Right lobe of liver (tissue), 6 donors: ENCODE results near the gene CELSR1. TPM values are rescaled to one million over a fixed set of nuclear protein-coding genes. Genes with fewer than 3 reads are reported as not detected.

Experiments used
- ATAC-seq, 4 donors: fragments of 200-7000 bp; cut with Tn5 transposase; one replicate each; pipeline ENCODE4 v1.9.1; 2020; ENCODE audit warnings: mild to moderate bottlenecking in 4 of 4, moderate library complexity in 4 of 4
- DNase-seq, 3 donors: peaks; one replicate each; pipeline ENCODE4 v3.0.0-alpha.2; 2020
- H3K27ac ChIP-seq, 3 donors: fragments of 200-600 bp; one replicate each; pipeline ENCODE4 v1.8.0; 2022
- H3K27me3 ChIP-seq, 2 donors: fragments of 200-600 bp; one replicate each; pipeline ENCODE4 v1.8.0; 2022
- H3K36me3 ChIP-seq, 4 donors: fragments of 200-600 bp; sonication (generic) in 1 of 4; one replicate each; pipeline versions ENCODE4 v1.5.1 to v1.8.0; 2017 to 2022; ENCODE audit warnings: control low read depth in 1 of 4
- H3K4me1 ChIP-seq, 4 donors: fragments of 200-600 bp; sonication (generic) in 1 of 4; one replicate each; pipeline versions ENCODE4 v1.5.1 to v1.8.0; 2017 to 2022; ENCODE audit warnings: control low read depth in 1 of 4
- H3K4me3 ChIP-seq, 3 donors: fragments of 200-600 bp; one replicate each; pipeline ENCODE4 v1.8.0; 2022
- H3K9me3 ChIP-seq, 4 donors: fragments of 200-600 bp; sonication (generic) in 1 of 4; one replicate each; pipeline versions ENCODE4 v1.5.1 to v1.8.0; 2017 to 2022; ENCODE audit warnings: control low read depth in 1 of 4
- POLR2A ChIP-seq: fragments of 450-650 bp; IDR thresholded peaks from one replicate; pipeline ENCODE4 v1.6.1; 2017; ENCODE audit warnings: antibody characterized with exemption, mild to moderate bottlenecking
- WGBS: methylation state at CpG from one replicate; pipeline ENCODE4 v1.1.6; 2018; ENCODE audit warnings: low coverage, low lambda C conversion rate; ENCODE audit not compliant: insufficient coverage; ENCODE audit errors: missing lambda C conversion rate; 5-methylcytosine and 5-hydroxymethylcytosine counted together
- intact Hi-C, 2 donors: fragments of 100-400 bp; cut with DNase I; formaldehyde crosslinking; loops; one replicate each; pipeline versions ENCODE4 v1.11.2 to v1.14.1; 2022
- total RNA-seq, 6 experiments: library from RNA; depleted of rRNA in 2 of 6; stranded (reverse); fragments of >200 nt in 2 of 6; fragmentation: NEBNext Ultra II Directional in 3 of 6; extraction: Animal tissue kit (Norgen Biotek cat#: 25700) in 3 of 6; gene quantifications; one replicate each; pipeline versions ENCODE4 v1.1.0 to v1.2.4, GENCODE V29; 2016 to 2023
- TF ChIP-seq, protein P1 (sequence below), 4 donors: fragments of 200-600 bp in 3 of 4; fragments of 450-650 bp in 1 of 4; IDR thresholded peaks; one replicate each; pipeline versions ENCODE4 v1.5.1 to v1.8.0; 2016 to 2022; ENCODE audit warnings: antibody characterized with exemption in 4 of 4, mild to moderate bottlenecking in 2 of 4
- donor health status: DM: no; HTN: yes; CAD: no.
- donor health status: DM: no; HTN: no; CAD: no.
- donor health status: DM: no; HTN: no; CAD: no.
- donor health status: DM: no; HTN: yes; CAD: no.
- donor health status: DM: no; HTN: yes; CAD: no.

The CELSR1 gene
- total RNA-seq, 6 experiments from 2014 or later = 2.9 to 8.2 (median 5.0) TPM

DNA sequence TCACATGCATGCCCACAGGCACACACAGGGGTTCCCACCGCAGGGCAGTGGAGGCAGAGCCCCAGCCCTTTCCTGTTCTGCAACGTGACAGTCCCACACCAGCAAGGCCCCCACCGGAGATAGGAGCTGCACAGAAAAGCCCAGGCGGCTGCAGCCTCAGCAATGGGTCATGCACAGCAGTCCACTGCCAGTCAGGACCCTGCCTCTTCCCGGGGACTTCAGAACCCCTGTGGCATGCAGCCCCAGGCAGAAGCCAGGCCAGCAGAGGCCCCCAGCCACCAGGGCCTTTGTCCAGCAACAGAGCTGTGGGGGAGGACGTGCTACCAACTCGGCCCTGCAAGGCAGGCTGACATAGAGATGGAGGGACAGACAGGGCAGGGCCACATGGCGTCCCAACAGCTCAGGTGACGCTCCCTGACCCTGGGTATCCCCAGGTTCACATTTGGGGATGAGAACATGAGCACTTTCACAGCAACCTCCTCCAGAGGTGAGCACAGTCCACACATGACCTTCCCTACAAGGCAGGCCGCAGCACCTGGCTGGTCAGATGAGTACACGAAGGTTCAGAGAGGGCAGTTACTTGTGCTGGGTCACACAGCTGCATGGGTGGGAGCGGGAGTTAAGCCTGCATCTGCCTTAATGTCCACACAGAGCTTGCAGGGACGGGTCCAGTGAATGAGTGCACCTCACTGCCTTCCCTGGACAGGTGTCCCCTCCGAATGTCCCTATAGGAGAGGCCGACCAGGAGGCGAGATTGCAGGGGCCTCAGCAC lies 87.3 kb downstream of the CELSR1 start:
- no peak overlapping the region for H3K4me3 ChIP-seq
- no peaks in the 10 kb centered on the region for H3K27me3 ChIP-seq
- DNase-seq (no peak), ATAC-seq (no peak)
- intact Hi-C loops = no loop called here
- H3K36me3 ChIP-seq = no peaks in the 10 kb centered on the region
- no peaks in the 10 kb centered on the region for H3K9me3 ChIP-seq
- peaks cover 0 to 12% (median 3%) of the 10 kb centered on the region in 4 donors for H3K4me1 ChIP-seq
- 81% methylated on average over 3 of the region's 16 CpGs for WGBS
- H3K27ac ChIP-seq = no peak overlapping the region
- TF ChIP-seq POLR2A = no peak
- TF ChIP-seq, protein P1, sequence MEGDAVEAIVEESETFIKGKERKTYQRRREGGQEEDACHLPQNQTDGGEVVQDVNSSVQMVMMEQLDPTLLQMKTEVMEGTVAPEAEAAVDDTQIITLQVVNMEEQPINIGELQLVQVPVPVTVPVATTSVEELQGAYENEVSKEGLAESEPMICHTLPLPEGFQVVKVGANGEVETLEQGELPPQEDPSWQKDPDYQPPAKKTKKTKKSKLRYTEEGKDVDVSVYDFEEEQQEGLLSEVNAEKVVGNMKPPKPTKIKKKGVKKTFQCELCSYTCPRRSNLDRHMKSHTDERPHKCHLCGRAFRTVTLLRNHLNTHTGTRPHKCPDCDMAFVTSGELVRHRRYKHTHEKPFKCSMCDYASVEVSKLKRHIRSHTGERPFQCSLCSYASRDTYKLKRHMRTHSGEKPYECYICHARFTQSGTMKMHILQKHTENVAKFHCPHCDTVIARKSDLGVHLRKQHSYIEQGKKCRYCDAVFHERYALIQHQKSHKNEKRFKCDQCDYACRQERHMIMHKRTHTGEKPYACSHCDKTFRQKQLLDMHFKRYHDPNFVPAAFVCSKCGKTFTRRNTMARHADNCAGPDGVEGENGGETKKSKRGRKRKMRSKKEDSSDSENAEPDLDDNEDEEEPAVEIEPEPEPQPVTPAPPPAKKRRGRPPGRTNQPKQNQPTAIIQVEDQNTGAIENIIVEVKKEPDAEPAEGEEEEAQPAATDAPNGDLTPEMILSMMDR (IDR thresholded peaks at IDR 0.05) = no peak

DNA sequence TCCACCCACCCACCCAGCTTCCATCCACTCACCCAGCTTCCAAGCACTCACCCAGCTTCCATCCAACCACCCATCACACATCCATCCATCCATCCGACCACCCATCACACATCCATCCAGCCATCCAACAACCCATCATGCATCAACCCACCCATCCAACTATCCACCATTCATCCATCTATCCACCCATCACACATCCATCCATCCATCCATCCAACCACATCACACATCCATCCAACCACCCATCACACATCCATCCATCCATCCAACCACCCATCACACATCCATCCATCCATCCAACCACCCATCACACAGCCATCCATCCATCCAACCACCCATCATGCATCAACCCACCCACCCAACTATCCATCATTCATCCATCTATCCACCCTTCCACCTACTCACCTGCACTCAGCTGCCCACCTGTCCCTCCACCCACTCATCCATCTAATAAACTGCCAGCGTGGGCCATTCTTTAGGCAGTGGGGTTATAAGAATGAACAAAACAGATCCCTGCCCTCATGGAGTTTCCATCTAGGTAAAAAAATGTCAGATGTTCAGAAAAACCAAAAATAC lies 88.2 kb downstream of the CELSR1 start:
- H3K27ac ChIP-seq = no peak overlapping the region
- H3K4me1 ChIP-seq = peaks cover 0 to 12% (median 3%) of the 10 kb centered on the region in 4 donors
- no peaks in the 10 kb centered on the region for H3K36me3 ChIP-seq
- intact Hi-C loops = no loop called here
- no peak for DNase-seq
- H3K9me3 ChIP-seq = no peaks in the 10 kb centered on the region
- TF ChIP-seq POLR2A = no peak
- TF ChIP-seq, protein P1 (IDR thresholded peaks at IDR 0.05) = no peak
- WGBS = 42% methylated on average over 2 of the region's 2 CpGs
- no peak overlapping the region for H3K4me3 ChIP-seq
- no peak for ATAC-seq
- no peaks in the 10 kb centered on the region for H3K27me3 ChIP-seq

DNA sequence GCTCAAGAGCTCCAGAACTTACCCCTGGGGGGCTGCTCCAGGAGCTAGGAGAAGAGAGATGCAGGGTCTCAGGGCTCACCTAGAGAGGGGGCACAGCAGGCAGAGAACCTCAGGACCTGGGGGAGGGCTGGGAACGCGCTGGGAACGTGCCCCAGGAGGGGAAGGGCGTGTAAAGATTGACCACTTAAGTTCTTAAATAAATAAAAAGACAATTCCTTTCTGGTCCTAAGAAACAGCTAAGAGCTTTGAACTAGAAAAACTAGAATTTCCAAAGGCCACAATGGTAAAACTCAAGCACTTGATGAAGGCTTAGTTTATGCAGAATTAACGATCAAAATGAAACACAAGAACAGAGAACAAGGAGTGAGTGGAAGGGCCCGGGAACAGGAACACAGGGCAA lies 89.1 kb downstream of the CELSR1 start:
- Histone ChIP-seq H3K27me3 (no peaks in the 10 kb centered on the region), H3K36me3 (no peaks in the 10 kb centered on the region), H3K27ac (no peak overlapping the region), H3K9me3 (no peaks in the 10 kb centered on the region), H3K4me3 (no peak overlapping the region), H3K4me1 (peaks cover 0 to 8% (median 3%) of the 10 kb centered on the region in 4 donors)
- DNase-seq (no peak), ATAC-seq (no peak)
- 47% methylated on average over 6 of the region's 6 CpGs for WGBS
- TF ChIP-seq, protein P1 (IDR thresholded peaks at IDR 0.05) = no peak
- no peak for TF ChIP-seq POLR2A
- intact Hi-C loops = no loop called here

DNA sequence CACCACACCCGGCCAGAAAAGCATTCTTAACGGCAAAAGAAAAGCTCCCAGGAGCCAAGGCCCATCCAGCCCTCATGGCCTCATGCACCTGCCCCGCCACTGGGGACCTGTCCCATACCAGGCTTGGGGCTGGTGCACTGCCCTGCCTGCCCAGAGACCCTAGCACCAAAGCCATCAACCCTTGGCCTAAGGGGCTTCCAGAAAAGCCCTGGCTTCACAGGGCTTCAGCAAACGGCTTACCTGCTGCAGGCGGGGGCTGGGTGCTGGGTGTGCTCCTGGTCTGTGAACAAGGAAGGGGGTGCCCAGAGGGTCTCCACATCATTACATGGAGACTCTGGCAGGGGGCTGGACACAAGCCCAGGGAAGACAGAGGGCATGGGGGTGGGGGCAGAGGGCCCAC lies 89.5 kb downstream of the CELSR1 start:
- no peak overlapping the region for H3K4me3 ChIP-seq
- WGBS = 92% methylated on average over 5 of the region's 5 CpGs
- H3K27ac ChIP-seq = no peak overlapping the region
- no peaks in the 10 kb centered on the region for H3K36me3 ChIP-seq
- no peaks in the 10 kb centered on the region for H3K27me3 ChIP-seq
- H3K9me3 ChIP-seq = no peaks in the 10 kb centered on the region
- intact Hi-C loops = no loop called here
- no peak for DNase-seq
- TF ChIP-seq POLR2A = no peak
- TF ChIP-seq, protein P1 (IDR thresholded peaks at IDR 0.05) = no peak
- peaks cover 0 to 3% (median under 1%) of the 10 kb centered on the region in 4 donors for H3K4me1 ChIP-seq
- no peak for ATAC-seq
